Sigmoid colon (tissue), 4 donors: ENCODE measurements around the gene OSCAR.

Source experiments
- EP300 ChIP-seq, 4 donors: sonication (generic); formaldehyde crosslinking; IDR thresholded peaks; one replicate each; pipeline ENCODE4 v1.6.1; 2017; ENCODE audit warnings: antibody characterized with exemption in 4 of 4
- POLR2A ChIP-seq, 2 donors: fragments of 450-650 bp; IDR thresholded peaks; one replicate each; pipeline ENCODE4 v1.6.1; 2016; ENCODE audit warnings: antibody characterized with exemption in 2 of 2, mild to moderate bottlenecking in 2 of 2, moderate library complexity in 2 of 2
- POLR2AphosphoS5 ChIP-seq, 4 donors: sonication (generic); formaldehyde crosslinking; IDR thresholded peaks; one replicate each; pipeline ENCODE4 v1.6.1; 2017; ENCODE audit warnings: antibody characterized with exemption in 4 of 4
- TF ChIP-seq, protein P1 (sequence below), 4 experiments: fragments of 450-650 bp in 3 of 4; fragments of 200-600 bp in 1 of 4; IDR thresholded peaks; one replicate each; pipeline ENCODE4 v1.5.1; 2016 to 2019; ENCODE audit warnings: antibody characterized with exemption in 4 of 4, mild to moderate bottlenecking in 3 of 4, moderate library complexity in 2 of 4

DNA sequence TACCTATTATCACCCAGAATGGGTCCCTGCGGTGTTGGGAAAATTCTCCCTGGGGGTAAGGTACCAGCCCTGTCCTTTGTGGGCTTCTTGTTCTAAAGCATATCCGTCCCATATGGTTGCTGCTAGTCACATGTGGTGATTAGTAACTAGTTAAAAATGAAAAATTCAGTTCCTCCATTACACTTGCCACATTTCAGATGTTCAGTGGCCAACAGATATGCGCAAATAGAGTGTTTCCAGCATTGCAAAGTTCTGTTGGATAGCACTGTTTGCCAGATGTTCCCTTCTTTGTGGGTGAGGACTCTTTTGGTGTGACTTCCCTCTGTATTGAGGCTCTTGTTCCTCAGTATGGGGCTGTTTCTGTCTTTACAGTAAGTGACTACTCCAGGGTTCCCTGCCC lies 40.8 kb upstream of the OSCAR start:
- TF ChIP-seq POLR2A (IDR thresholded peaks at IDR 0.05) (no peak), POLR2AphosphoS5 (IDR thresholded peaks at IDR 0.05) (no peak), EP300 (IDR thresholded peaks at IDR 0.05) (no peak)
- TF ChIP-seq, protein P1, sequence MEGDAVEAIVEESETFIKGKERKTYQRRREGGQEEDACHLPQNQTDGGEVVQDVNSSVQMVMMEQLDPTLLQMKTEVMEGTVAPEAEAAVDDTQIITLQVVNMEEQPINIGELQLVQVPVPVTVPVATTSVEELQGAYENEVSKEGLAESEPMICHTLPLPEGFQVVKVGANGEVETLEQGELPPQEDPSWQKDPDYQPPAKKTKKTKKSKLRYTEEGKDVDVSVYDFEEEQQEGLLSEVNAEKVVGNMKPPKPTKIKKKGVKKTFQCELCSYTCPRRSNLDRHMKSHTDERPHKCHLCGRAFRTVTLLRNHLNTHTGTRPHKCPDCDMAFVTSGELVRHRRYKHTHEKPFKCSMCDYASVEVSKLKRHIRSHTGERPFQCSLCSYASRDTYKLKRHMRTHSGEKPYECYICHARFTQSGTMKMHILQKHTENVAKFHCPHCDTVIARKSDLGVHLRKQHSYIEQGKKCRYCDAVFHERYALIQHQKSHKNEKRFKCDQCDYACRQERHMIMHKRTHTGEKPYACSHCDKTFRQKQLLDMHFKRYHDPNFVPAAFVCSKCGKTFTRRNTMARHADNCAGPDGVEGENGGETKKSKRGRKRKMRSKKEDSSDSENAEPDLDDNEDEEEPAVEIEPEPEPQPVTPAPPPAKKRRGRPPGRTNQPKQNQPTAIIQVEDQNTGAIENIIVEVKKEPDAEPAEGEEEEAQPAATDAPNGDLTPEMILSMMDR (IDR thresholded peaks at IDR 0.05) = no peak
